Heart right ventricle (tissue), 16 donors: ENCODE measurements around the gene ITPR2. TPM values are rescaled to one million over a fixed set of nuclear protein-coding genes. Genes with fewer than 3 reads are reported as not detected.
A peak's percentile ranks its signal among the peaks of the same experiment; 100 is the strongest.

Experiments
- ATAC-seq, 8 donors: fragments of 200-7000 bp; cut with Tn5 transposase; one replicate each; pipeline ENCODE4 v1.9.1; 2020; ENCODE audit warnings: mild to moderate bottlenecking in 8 of 8, moderate library complexity in 8 of 8, moderate number of reproducible peaks in 1 of 8
- DNase-seq, 2 donors: peaks; one replicate each; pipeline ENCODE4 v3.0.0-alpha.2; 2020
- H3K27ac ChIP-seq, 10 donors: fragments of 200-600 bp; sonication (generic) in 2 of 10; one replicate each; pipeline versions ENCODE4 v1.5.0 to v1.8.0; 2020 to 2022; ENCODE audit warnings: mild to moderate bottlenecking in 3 of 10
- H3K27me3 ChIP-seq, 7 donors: fragments of 200-600 bp; one replicate each; pipeline ENCODE4 v1.8.0; 2021 to 2022; ENCODE audit warnings: mild to moderate bottlenecking in 2 of 7
- H3K36me3 ChIP-seq, 9 donors: fragments of 200-600 bp; sonication (generic) in 1 of 9; one replicate each; pipeline versions ENCODE4 v1.5.0 to v1.8.0; 2020 to 2022; ENCODE audit warnings: mild to moderate bottlenecking in 2 of 9
- H3K4me1 ChIP-seq, 9 donors: fragments of 200-600 bp; sonication (generic) in 1 of 9; one replicate each; pipeline versions ENCODE4 v1.5.0 to v1.8.0; 2020 to 2022; ENCODE audit warnings: mild to moderate bottlenecking in 4 of 9
- H3K4me3 ChIP-seq, 10 donors: fragments of 200-600 bp; sonication (generic) in 2 of 10; one replicate each; pipeline versions ENCODE4 v1.5.0 to v1.8.0; 2020 to 2022; ENCODE audit warnings: mild to moderate bottlenecking in 7 of 10, moderate library complexity in 2 of 10
- H3K9me3 ChIP-seq, 11 donors: fragments of 200-600 bp in 10 of 11; sonication (generic) in 2 of 11; one replicate each; pipeline versions ENCODE4 v1.5.0 to v1.8.0; 2013 to 2022; ENCODE audit warnings: mild to moderate bottlenecking in 2 of 11, control low read depth in 1 of 11, moderate library complexity in 1 of 11
- WGBS, 2 donors: extraction: QIAGEN DNeasy Blood & Tissue Kit; methylation state at CpG; one replicate each; pipeline ENCODE4 v1.1.7; 2013; ENCODE audit warnings: inconsistent platforms in 1 of 2; 5-methylcytosine and 5-hydroxymethylcytosine counted together
- intact Hi-C, 10 donors: fragments of 100-400 bp; cut with DNase I; formaldehyde crosslinking; loops; one replicate each; pipeline versions ENCODE4 v1.11.1 to v1.14.2; 2022
- polyA plus RNA-seq, 2 donors: library from polyadenylated mRNA; stranded (reverse); fragments of 200-250 nt; gene quantifications; one replicate each; pipeline ENCODE4 v1.2.3, GENCODE V29; 2013
- total RNA-seq, 10 donors: library from RNA; stranded (reverse); fragmentation: NEBNext Ultra II Directional in 3 of 10; extraction: Animal tissue kit (Norgen Biotek cat#: 25700) in 3 of 10; gene quantifications; one replicate each; pipeline versions ENCODE4 v1.2.1 to v1.2.4, GENCODE V29; 2021 to 2023
- TF ChIP-seq, protein P1 (sequence below), 9 donors: fragments of 200-600 bp; sonication (generic) in 2 of 9; IDR thresholded peaks; one replicate each; pipeline versions ENCODE4 v1.5.0 to v1.8.0; 2021 to 2022; ENCODE audit warnings: antibody characterized with exemption in 9 of 9, mild to moderate bottlenecking in 5 of 9, moderate library complexity in 1 of 9
- donor health status: Arrhythmogenic right ventricular cardiomyopathy.
- donor health status: ischemic (EF 13 %, LVEDD 7.1; RV severe dilation, severe dysfunction).
- donor health status: healthy with polysubstance abuse.
- donor health status: DM: no; HTN: yes; CAD: no.
- donor health status: DM: no; HTN: no; CAD: no.
- donor health status: ischemic (EF 25% LVEDD 6.9; RV normal size, moderate dysfunction).
- donor health status: ischemic (EF 25% LVEDD 5.7; RV mildly dilated, moderate dysfunction).
- donor health status: healthy.
- donor health status: DM: yes; HTN: yes; CAD: no.
- donor health status: Ischemic cardiomyopathy.
- donor health status: ischemic (EF 35%, LVEDD 5.7; RV mildly dilated, moderate dysfunction).
- donor health status: nonischemic (EF 11% LVEDD 7.7; RV severe dilation, severe dysfunction).
- donor health status: DM: yes; HTN: yes; CAD: no.
- donor health status: PGD.
- donor health status: ischemic (EF 29% LVEDD 5.4; RV normal size, mild dysfunction).
- donor health status: nonischemic (EF 23%, LVEDD 6.1; RV moderate dilation, normal function).

Gene ITPR2
- total and polyA plus RNA-seq, 12 donors = 2.0 to 18.9 (median 14.3) TPM

DNA sequence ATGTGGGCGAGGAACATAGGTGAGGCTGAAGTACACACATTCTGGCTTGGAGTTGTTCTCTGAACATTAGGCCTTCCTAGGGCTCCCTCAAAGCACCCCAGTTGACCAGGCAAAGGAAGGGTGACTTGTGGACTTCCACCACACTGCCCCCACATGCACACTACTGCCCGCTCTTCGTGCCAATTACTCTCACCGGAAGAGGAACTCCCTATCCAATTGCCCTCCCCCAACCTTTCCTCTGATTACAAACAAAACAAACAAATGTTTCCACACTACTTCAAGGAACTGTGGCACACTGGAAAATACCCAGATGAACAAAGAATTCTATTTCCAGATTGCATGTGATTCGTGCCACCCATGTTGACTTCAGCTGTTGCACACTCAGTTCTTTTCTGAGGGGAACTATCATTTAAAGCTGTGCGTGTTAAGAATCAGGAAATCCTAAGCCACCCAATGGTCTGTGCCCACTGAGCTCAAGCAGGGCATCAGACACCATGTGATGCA is 498.3 kb downstream of the ITPR2 start:
- Histone ChIP-seq H3K27me3 (no peaks in the 10 kb centered on the region), H3K4me1 (peaks cover 0 to 23% (median 0%) of the 10 kb centered on the region in 9 donors), H3K36me3 (peaks cover 0 to 30% (median 7%) of the 10 kb centered on the region in 9 donors), H3K27ac (no peak overlapping the region), H3K9me3 (peaks cover 0 to 5% (median 0%) of the 10 kb centered on the region in 11 donors), H3K4me3 (no peak overlapping the region)
- DNase-seq (peak in 1 of 2 donors; percentile 14), ATAC-seq (peak; percentile 34 to 86 (median 72))
- TF ChIP-seq, protein P1, sequence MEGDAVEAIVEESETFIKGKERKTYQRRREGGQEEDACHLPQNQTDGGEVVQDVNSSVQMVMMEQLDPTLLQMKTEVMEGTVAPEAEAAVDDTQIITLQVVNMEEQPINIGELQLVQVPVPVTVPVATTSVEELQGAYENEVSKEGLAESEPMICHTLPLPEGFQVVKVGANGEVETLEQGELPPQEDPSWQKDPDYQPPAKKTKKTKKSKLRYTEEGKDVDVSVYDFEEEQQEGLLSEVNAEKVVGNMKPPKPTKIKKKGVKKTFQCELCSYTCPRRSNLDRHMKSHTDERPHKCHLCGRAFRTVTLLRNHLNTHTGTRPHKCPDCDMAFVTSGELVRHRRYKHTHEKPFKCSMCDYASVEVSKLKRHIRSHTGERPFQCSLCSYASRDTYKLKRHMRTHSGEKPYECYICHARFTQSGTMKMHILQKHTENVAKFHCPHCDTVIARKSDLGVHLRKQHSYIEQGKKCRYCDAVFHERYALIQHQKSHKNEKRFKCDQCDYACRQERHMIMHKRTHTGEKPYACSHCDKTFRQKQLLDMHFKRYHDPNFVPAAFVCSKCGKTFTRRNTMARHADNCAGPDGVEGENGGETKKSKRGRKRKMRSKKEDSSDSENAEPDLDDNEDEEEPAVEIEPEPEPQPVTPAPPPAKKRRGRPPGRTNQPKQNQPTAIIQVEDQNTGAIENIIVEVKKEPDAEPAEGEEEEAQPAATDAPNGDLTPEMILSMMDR (IDR thresholded peaks at IDR 0.05) = no peak
- intact Hi-C loops = no loop called here
- 82 to 83% methylated on average over 6 of the region's 6 CpGs for WGBS, 2 donors

DNA sequence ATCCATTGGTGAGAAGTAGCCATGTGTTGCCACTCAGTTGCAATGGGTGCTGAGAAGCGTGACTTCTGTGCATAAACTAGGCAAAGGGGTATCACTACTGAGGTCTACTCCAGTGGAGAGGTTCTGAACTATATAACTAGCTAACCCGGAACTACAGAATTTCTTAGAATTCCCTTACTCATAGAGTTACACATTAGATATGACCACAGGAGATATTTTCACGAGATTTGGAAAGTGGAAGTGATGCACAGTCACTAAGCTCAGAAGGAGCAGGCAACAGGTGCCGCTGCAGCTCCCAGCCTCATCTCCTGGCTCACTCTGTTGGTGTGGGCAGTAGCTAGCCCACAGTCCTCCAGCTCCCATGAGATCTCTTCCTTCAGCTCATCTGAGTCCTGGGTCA is 501.0 kb downstream of the ITPR2 start:
- TF ChIP-seq, protein P1 (IDR thresholded peaks at IDR 0.05) = no peak
- peak in 3 of 8 donors; percentile 13 to 29 (median 17) for ATAC-seq
- Histone ChIP-seq H3K4me3 (no peak overlapping the region), H3K4me1 (peaks cover 0 to 28% (median 0%) of the 10 kb centered on the region in 9 donors), H3K27me3 (no peaks in the 10 kb centered on the region), H3K27ac (no peak overlapping the region), H3K9me3 (peaks cover 0 to 5% (median 0%) of the 10 kb centered on the region in 11 donors), H3K36me3 (peaks cover 0 to 6% (median 0%) of the 10 kb centered on the region in 9 donors)
- intact Hi-C loops = no loop called here
- WGBS, 2 donors = 94 to 96% methylated on average over 4 of the region's 4 CpGs
- no peak for DNase-seq

DNA sequence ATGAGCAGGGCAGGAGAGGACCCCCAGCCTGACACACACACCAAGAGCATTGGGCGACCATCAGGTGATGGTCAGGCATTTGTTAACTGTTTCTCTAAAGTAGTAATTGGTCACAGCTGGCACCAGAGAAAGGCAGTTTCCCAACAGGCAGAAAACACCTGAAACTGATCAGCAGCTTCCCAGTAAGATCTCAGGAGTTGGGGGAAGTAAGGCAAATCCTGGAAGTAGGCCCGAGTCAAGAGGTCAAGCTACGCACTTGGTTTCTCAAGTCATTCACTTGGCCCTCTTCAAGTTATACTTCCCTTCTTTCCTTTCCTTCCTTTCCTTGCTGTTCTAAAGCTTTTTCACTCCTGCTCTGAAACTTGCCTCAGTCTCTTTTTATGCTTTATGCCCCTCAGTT is 501.9 kb downstream of the ITPR2 start:
- intact Hi-C loops = no loop called here
- no peaks in the 10 kb centered on the region for H3K27me3 ChIP-seq
- H3K4me1 ChIP-seq = peaks cover 0 to 28% (median 0%) of the 10 kb centered on the region in 9 donors
- ATAC-seq (no peak), DNase-seq (no peak)
- TF ChIP-seq, protein P1 (IDR thresholded peaks at IDR 0.05) = no peak
- H3K36me3 ChIP-seq = peaks cover 0 to 5% (median 0%) of the 10 kb centered on the region in 9 donors
- H3K27ac ChIP-seq = no peak overlapping the region
- H3K9me3 ChIP-seq = peaks cover 0 to 5% (median 0%) of the 10 kb centered on the region in 11 donors
- 90 to 97% methylated on average over 3 of the region's 3 CpGs for WGBS, 2 donors
- H3K4me3 ChIP-seq = no peak overlapping the region

DNA sequence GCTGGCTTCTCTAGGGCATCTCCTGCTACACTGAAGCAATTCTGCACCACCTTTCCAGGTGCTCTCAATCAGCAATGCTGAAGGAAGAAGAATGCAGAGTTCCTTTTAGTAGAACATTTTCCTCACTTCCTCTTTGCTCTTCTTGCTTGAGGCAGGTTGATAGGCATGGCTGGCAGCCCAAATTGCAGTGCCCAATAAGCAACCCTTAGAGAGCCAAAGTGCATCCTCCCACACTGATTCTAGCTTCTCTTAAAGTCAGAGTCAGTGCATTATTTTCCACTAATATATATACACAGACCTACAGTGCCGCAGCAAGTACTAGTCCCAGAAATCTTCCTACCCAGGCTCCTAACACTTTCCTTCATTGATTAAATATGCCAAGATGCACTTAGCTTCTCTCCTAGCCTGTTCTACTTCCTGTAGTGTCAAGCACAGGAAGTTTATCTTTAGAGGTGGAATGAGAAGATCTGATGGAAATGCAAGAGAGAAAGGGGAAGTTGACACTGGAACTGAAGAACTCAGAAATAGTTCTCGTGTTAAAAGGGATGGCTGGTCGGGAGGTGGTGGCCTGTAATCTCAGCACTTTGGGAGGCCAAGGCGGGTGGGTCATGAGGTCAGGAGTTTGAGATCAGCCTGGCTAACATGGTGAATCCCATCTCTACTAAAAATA is 504.9 kb downstream of the ITPR2 start:
- 62 to 73% methylated on average over 4 of the region's 4 CpGs for WGBS, 2 donors
- H3K27me3 ChIP-seq = no peaks in the 10 kb centered on the region
- H3K27ac ChIP-seq = no peak overlapping the region
- no peaks in the 10 kb centered on the region for H3K36me3 ChIP-seq
- DNase-seq (no peak), ATAC-seq (no peak)
- H3K9me3 ChIP-seq = no peaks in the 10 kb centered on the region
- intact Hi-C loops = no loop called here
- TF ChIP-seq, protein P1 (IDR thresholded peaks at IDR 0.05) = no peak
- H3K4me1 ChIP-seq = peaks cover 0 to 20% (median 0%) of the 10 kb centered on the region in 9 donors
- no peak overlapping the region for H3K4me3 ChIP-seq
